Measurements from ENCODE around the gene GCDH. TPM values are rescaled to one million over a fixed set of nuclear protein-coding genes. Genes with fewer than 3 reads are reported as not detected.

GCDH gene
- total RNA-seq, 2 experiments from 2014 or later = 36.3 to 38.3 TPM

- Mint-ChIP-seq H3K36me3 (ENCODE audit: low read depth) (no peaks in the 10 kb centered on the region), H3K4me3 (no peak overlapping the region), H3K4me1 (ENCODE audit: low read depth) (peaks cover 6% of the 10 kb centered on the region), H3K9me3 (no peaks in the 10 kb centered on the region), H3K27me3 (ENCODE audit: low read depth) (peaks cover 2% of the 10 kb centered on the region), H3K27ac (no peak overlapping the region)
- intact Hi-C loops (cut with micrococcal nuclease) = no loop called here
- CTCF ChIA-PET = interaction anchor here (0.6 to 1.8 kb wide), 3 partner anchors 17 to 99 kb away, joined by 3 to 9 read pairs (median 6); no protein-coding TSS in a partner anchor
- DNase-seq = no peak
Observed at GRCh38 chr19:12864721-12865715, 25.9 kb upstream of the GCDH start.

GRCh38 chr19:12865746-12866415, 25.1 kb upstream of the GCDH start:
- Mint-ChIP-seq H3K4me3 (no peak overlapping the region), H3K9me3 (no peaks in the 10 kb centered on the region), H3K27me3 (ENCODE audit: low read depth) (peaks cover 2% of the 10 kb centered on the region), H3K36me3 (ENCODE audit: low read depth) (no peaks in the 10 kb centered on the region), H3K4me1 (ENCODE audit: low read depth) (peaks cover 6% of the 10 kb centered on the region), H3K27ac (no peak overlapping the region)
- intact Hi-C loops (cut with micrococcal nuclease) = no loop called here
- CTCF ChIA-PET = no interaction called here
- DNase-seq = no peak

- peaks cover 2% of the 10 kb centered on the region for H3K27me3 Mint-ChIP-seq (ENCODE audit: low read depth)
- no peaks in the 10 kb centered on the region for H3K9me3 Mint-ChIP-seq
- intact Hi-C loops (cut with micrococcal nuclease) = no loop called here
- no peak overlapping the region for H3K27ac Mint-ChIP-seq
- DNase-seq = no peak
- H3K4me1 Mint-ChIP-seq (ENCODE audit: low read depth) = peaks cover 6% of the 10 kb centered on the region
- H3K4me3 Mint-ChIP-seq = peak overlapping the region; percentile 31
- CTCF ChIA-PET = interaction anchor here (1.1 kb wide), 1 partner anchor 71 kb away, joined by 4 read pairs; no protein-coding TSS in a partner anchor
- H3K36me3 Mint-ChIP-seq (ENCODE audit: low read depth) = no peaks in the 10 kb centered on the region
Observed at GRCh38 chr19:12866416-12867119, 24.4 kb upstream of the GCDH start.

GRCh38 chr19:12867120-12868099, 23.6 kb upstream of the GCDH start:
- Mint-ChIP-seq H3K27ac (no peak overlapping the region), H3K36me3 (ENCODE audit: low read depth) (peaks cover 4% of the 10 kb centered on the region), H3K27me3 (ENCODE audit: low read depth) (peaks cover 2% of the 10 kb centered on the region), H3K9me3 (peaks cover 2% of the 10 kb centered on the region), H3K4me1 (ENCODE audit: low read depth) (peaks cover 6% of the 10 kb centered on the region), H3K4me3 (peak overlapping the region; percentile 54)
- DNase-seq = peak; percentile 71
- intact Hi-C loops (cut with micrococcal nuclease) = no loop called here
- CTCF ChIA-PET = interaction anchor here (1.1 kb wide), 1 partner anchor 71 kb away, joined by 4 read pairs; no protein-coding TSS in a partner anchor

GRCh38 chr19:12868540-12869112, 22.3 kb upstream of the GCDH start:
- Mint-ChIP-seq H3K36me3 (ENCODE audit: low read depth) (peaks cover 10% of the 10 kb centered on the region), H3K4me1 (ENCODE audit: low read depth) (peaks cover 6% of the 10 kb centered on the region), H3K9me3 (peaks cover 2% of the 10 kb centered on the region), H3K27me3 (ENCODE audit: low read depth) (no peaks in the 10 kb centered on the region), H3K4me3 (no peak overlapping the region), H3K27ac (no peak overlapping the region)
- CTCF ChIA-PET = interaction anchor here (1.1 kb wide), 1 partner anchor 21 kb away, joined by 3 read pairs; no protein-coding TSS in a partner anchor
- no peak for DNase-seq
- intact Hi-C loops (cut with micrococcal nuclease) = no loop called here

- H3K4me3 Mint-ChIP-seq = no peak overlapping the region
- H3K27ac Mint-ChIP-seq = no peak overlapping the region
- H3K27me3 Mint-ChIP-seq (ENCODE audit: low read depth) = no peaks in the 10 kb centered on the region
- H3K4me1 Mint-ChIP-seq (ENCODE audit: low read depth) = peaks cover 5% of the 10 kb centered on the region
- DNase-seq = no peak
- H3K36me3 Mint-ChIP-seq (ENCODE audit: low read depth) = peaks cover 20% of the 10 kb centered on the region
- H3K9me3 Mint-ChIP-seq = peaks cover 2% of the 10 kb centered on the region
- CTCF ChIA-PET = interaction anchor here (1.3 to 2.1 kb wide), 3 partner anchors 10 to 94 kb away, joined by 3 to 10 read pairs (median 5); partner anchors contain the start of gene DNASE2
- intact Hi-C loops (cut with micrococcal nuclease) = no loop called here
Observed at GRCh38 chr19:12871681-12872080, 19.3 kb upstream of the GCDH start.

- H3K9me3 Mint-ChIP-seq = peaks cover 2% of the 10 kb centered on the region
- no peak overlapping the region for H3K27ac Mint-ChIP-seq
- DNase-seq = no peak
- H3K27me3 Mint-ChIP-seq (ENCODE audit: low read depth) = no peaks in the 10 kb centered on the region
- H3K4me1 Mint-ChIP-seq (ENCODE audit: low read depth) = peaks cover 1% of the 10 kb centered on the region
- intact Hi-C loops (cut with micrococcal nuclease) = no loop called here
- peaks cover 23% of the 10 kb centered on the region for H3K36me3 Mint-ChIP-seq (ENCODE audit: low read depth)
- H3K4me3 Mint-ChIP-seq = peak overlapping the region; percentile 4
- CTCF ChIA-PET = interaction anchor here (1.3 to 2.1 kb wide), 5 partner anchors 9 to 106 kb away, joined by 3 to 10 read pairs (median 5); partner anchors contain the start of gene DNASE2
Observed at GRCh38 chr19:12872255-12872654, 18.7 kb upstream of the GCDH start.

GRCh38 chr19:12872941-12873890, 17.7 kb upstream of the GCDH start:
- peaks cover 2% of the 10 kb centered on the region for H3K9me3 Mint-ChIP-seq
- CTCF ChIA-PET = interaction anchor here (0.9 to 2.1 kb wide), 6 partner anchors 8 to 116 kb away, joined by 3 to 10 read pairs (median 4); partner anchors contain the start of gene DNASE2
- peaks cover 23% of the 10 kb centered on the region for H3K36me3 Mint-ChIP-seq (ENCODE audit: low read depth)
- intact Hi-C loops (cut with micrococcal nuclease) = no loop called here
- no peak overlapping the region for H3K4me3 Mint-ChIP-seq
- H3K4me1 Mint-ChIP-seq (ENCODE audit: low read depth) = no peaks in the 10 kb centered on the region
- no peak overlapping the region for H3K27ac Mint-ChIP-seq
- DNase-seq = peak; percentile 69
- no peaks in the 10 kb centered on the region for H3K27me3 Mint-ChIP-seq (ENCODE audit: low read depth)

- H3K27ac Mint-ChIP-seq = no peak overlapping the region
- CTCF ChIA-PET = interaction anchor here (1.4 to 1.6 kb wide), 2 partner anchors 27 to 108 kb away, joined by 3 to 5 read pairs; no protein-coding TSS in a partner anchor
- H3K27me3 Mint-ChIP-seq (ENCODE audit: low read depth) = no peaks in the 10 kb centered on the region
- peaks cover 2% of the 10 kb centered on the region for H3K4me1 Mint-ChIP-seq (ENCODE audit: low read depth)
- intact Hi-C loops (cut with micrococcal nuclease) = no loop called here
- no peak overlapping the region for H3K4me3 Mint-ChIP-seq
- DNase-seq = no peak
- peaks cover 27% of the 10 kb centered on the region for H3K36me3 Mint-ChIP-seq (ENCODE audit: low read depth)
- peaks cover 2% of the 10 kb centered on the region for H3K9me3 Mint-ChIP-seq
Observed at GRCh38 chr19:12873891-12874745, 16.8 kb upstream of the GCDH start.
